Prostate gland (tissue), 2 donors: ENCODE results near the gene ZW10. TPM values are rescaled to one million over a fixed set of nuclear protein-coding genes. Genes with fewer than 3 reads are reported as not detected.
"Not testable (repeated sequence)": the region's sequence is repeated elsewhere in the genome, so short reads cannot be mapped to it uniquely, and the experiment has no call there.

Source experiments
- DNase-seq: peaks from one replicate; pipeline ENCODE4 v3.0.0-alpha.2; 2019; ENCODE audit warnings: low spot score
- H3K27ac ChIP-seq, 2 donors: fragments of 200-600 bp; sonication (generic); 2 replicates each; pipeline ENCODE4 v1.5.1; 2017 to 2019
- H3K27me3 ChIP-seq: fragments of 200-600 bp; sonication (generic); replicated peaks from 2 replicates; pipeline ENCODE4 v1.5.1; 2019; ENCODE audit not compliant: insufficient read depth
- H3K36me3 ChIP-seq, 2 donors: fragments of 200-600 bp; sonication (generic); 1 replicate in 1 of 2; 2 replicates in 1 of 2; pipeline versions ENCODE4 v1.5.1 to v1.8.1; 2017 to 2019
- H3K4me1 ChIP-seq: fragments of 200-600 bp; sonication (generic); replicated peaks from 2 replicates; pipeline ENCODE4 v1.5.1; 2019
- H3K4me3 ChIP-seq, 2 donors: fragments of 200-600 bp; sonication (generic); 2 replicates each; pipeline ENCODE4 v1.5.1; 2017 to 2019
- H3K9me3 ChIP-seq: fragments of 200-600 bp; sonication (generic); 2 replicates; pipeline ENCODE4 v1.5.1; 2017
- CTCF ChIP-seq, 4 experiments: fragments of 200-600 bp in 2 of 4; fragments of 450-650 bp in 2 of 4; sonication (generic) in 2 of 4; IDR thresholded peaks; 1 replicate in 3 of 4; 2 replicates in 1 of 4; pipeline ENCODE4 v1.5.1; 2016 to 2019; ENCODE audit warnings: antibody characterized with exemption in 4 of 4, mild to moderate bottlenecking in 2 of 4, moderate library complexity in 2 of 4
- POLR2A ChIP-seq: fragments of 450-650 bp; IDR thresholded peaks from one replicate; pipeline ENCODE4 v1.6.1; 2016; ENCODE audit warnings: antibody characterized with exemption, mild to moderate bottlenecking
- POLR2AphosphoS5 ChIP-seq: sonication (generic); formaldehyde crosslinking; IDR thresholded peaks from one replicate; pipeline ENCODE4 v1.6.1; 2017; ENCODE audit warnings: antibody characterized with exemption
- WGBS: methylation state at CpG from one replicate; pipeline ENCODE4 v1.1.5; 2018; 5-methylcytosine and 5-hydroxymethylcytosine counted together
- intact Hi-C: fragments of 100-400 bp; cut with DNase I; formaldehyde crosslinking; loops from one replicate; pipeline ENCODE4 v1.14.2; 2022
- total RNA-seq, 2 donors: library from RNA; depleted of rRNA; stranded (reverse); fragments of >200 nt; gene quantifications; one replicate each; pipeline ENCODE4 v1.1.0, GENCODE V29; 2016

Gene ZW10
- total RNA-seq, 2 donors from 2014 or later, result 10.2 to 11.6 TPM

DNA sequence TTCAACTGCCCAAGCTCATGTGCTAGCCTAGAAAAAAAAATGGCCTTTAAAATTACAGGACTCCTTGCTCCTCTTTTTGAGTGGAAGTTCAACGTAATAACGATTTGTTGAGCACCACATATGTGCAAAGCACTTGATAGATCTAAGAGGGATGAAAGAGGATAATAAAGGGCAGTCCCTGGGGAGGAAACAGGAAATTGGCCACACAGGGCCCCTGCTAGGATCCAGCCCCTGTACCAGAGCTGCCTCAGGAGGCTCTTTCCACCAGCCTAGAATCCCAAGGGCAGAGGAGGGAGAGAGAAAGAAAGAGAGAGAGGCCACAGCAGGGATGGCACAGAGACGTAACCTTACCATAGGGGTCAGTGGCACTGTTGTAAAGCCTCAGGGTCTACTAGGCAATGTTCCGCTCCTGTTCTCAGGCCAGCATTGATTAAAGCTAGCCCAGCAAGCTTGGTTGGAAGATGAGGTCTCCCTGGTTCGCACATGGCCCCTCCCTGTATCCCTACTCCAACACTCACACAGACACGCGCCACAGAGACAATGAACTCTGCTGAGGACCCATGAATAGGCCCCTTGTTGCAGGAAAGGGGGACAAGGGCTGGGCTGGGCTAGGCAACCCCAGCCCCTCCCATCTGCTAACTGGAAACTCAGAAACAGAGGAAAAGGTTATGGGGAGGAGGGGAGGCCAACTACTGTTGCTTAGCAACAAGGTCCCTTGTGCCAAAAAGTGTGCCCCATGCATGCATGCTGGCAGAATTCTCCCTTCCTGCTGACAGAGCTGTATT, 67.4 kb downstream of the ZW10 start, which contains the start of gene TMPRSS5:
Gene TMPRSS5 (minus strand): TSS at position 438 of the 785 bp plus-strand sequence. CDS start 84 bp downstream, at position 354.
- no peak for DNase-seq
- TF ChIP-seq CTCF (IDR thresholded peaks at IDR 0.05) (no peak), POLR2AphosphoS5 (no peak), POLR2A (no peak)
- H3K4me1 ChIP-seq, result no peaks in the 10 kb centered on the region
- H3K27me3 ChIP-seq, result no peaks in the 10 kb centered on the region
- H3K36me3 ChIP-seq, result no peaks in the 10 kb centered on the region
- intact Hi-C loops, result no loop called here
- WGBS, result 80% methylated on average over 7 of the region's 7 CpGs
- no peaks in the 10 kb centered on the region for H3K9me3 ChIP-seq
- no peak within 1 kb of the TSS for H3K4me3 ChIP-seq
- H3K27ac ChIP-seq, result no peak within 1 kb of the TSS

DNA sequence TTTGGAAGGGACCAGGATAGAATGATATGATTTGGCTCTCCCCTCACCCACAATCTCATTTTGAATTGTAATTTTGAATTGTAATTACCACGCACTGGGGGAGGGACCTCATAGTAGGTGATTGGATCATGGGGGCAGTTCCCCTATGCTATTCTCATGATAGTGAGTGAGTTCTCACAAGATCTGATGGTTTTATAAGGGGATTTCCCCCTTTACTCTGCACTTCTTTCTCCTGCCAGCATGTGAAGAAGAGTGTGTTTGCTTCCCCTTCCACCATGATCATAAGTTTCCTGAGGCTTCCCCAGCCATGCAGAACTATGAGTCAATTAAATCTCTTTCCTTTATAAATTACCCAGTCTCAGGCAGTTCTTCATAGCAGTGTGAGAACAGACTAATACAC, 69.9 kb downstream of the ZW10 start:
- WGBS, result 92% methylated on average over 1 of the region's 1 CpG
- H3K4me3 ChIP-seq, H3K9me3 ChIP-seq, intact Hi-C loops, H3K36me3 ChIP-seq, H3K27ac ChIP-seq, DNase-seq, H3K4me1 ChIP-seq, H3K27me3 ChIP-seq: not testable (repeated sequence)

DNA sequence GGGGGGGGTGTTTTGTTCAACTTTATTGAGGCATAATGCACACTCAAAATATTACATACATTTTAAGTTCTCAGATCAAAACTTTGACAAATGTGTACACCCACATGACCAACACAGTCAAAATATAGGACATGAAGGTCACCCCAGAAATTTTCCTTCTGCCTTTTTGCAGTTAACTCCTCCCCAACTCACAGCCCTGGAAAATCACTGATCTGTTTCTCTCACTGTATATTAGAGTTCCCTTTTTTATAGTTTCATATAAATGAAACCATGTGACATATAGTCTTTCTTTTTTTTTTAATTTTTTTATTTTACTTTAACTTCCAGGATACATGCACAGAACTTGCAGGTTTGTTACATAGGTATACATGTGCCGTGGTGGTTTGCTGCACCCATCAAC, 72.0 kb downstream of the ZW10 start:
- intact Hi-C loops, result no loop called here

DNA sequence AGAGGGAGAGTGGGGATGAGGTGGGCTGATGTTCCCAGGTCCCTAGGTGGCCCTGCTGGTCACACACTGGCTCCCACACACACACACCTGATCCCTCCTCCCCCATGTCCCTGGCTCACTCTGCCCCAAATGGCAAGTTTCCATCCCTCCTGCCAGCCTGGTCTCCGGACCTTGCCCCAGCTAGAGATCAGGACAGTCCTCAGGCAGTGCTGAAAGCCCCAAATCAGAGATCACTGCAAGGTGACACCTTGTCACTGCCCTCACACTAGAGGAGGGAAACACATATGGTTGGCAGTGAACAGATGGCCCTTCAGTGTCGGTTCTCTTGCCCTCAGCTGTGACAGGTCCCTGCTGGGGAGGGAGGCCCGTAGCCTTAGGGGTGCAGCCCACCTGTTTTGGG, 75.0 kb downstream of the ZW10 start:
- DNase-seq, result no peak
- Histone ChIP-seq H3K9me3 (no peaks in the 10 kb centered on the region), H3K4me1 (no peaks in the 10 kb centered on the region), H3K27me3 (no peaks in the 10 kb centered on the region), H3K27ac (no peak overlapping the region), H3K4me3 (no peak overlapping the region), H3K36me3 (no peaks in the 10 kb centered on the region)
- 65% methylated on average over 2 of the region's 3 CpGs for WGBS
- intact Hi-C loops, result no loop called here
- TF ChIP-seq CTCF (IDR thresholded peaks at IDR 0.05) (no peak), POLR2A (no peak), POLR2AphosphoS5 (no peak)

More for the DNA sequence above, 72.0 kb downstream of the ZW10 start:
- Histone ChIP-seq H3K36me3 (no peaks in the 10 kb centered on the region), H3K4me1 (no peaks in the 10 kb centered on the region), H3K27ac (no peak overlapping the region), H3K27me3 (no peaks in the 10 kb centered on the region), H3K4me3 (no peak overlapping the region), H3K9me3 (no peaks in the 10 kb centered on the region)
- DNase-seq, result no peak
- no peak for TF ChIP-seq POLR2A
- no peak for TF ChIP-seq CTCF (IDR thresholded peaks at IDR 0.05)
- TF ChIP-seq POLR2AphosphoS5, result no peak
- 90% methylated on average over 1 of the region's 1 CpG for WGBS

GRCh38 chr11:113697756-113698407, 75.6 kb downstream of the ZW10 start:
- Histone ChIP-seq H3K4me1 (no peaks in the 10 kb centered on the region), H3K9me3 (no peaks in the 10 kb centered on the region), H3K27ac (no peak overlapping the region), H3K36me3 (no peaks in the 10 kb centered on the region), H3K4me3 (no peak overlapping the region), H3K27me3 (no peaks in the 10 kb centered on the region)
- DNase-seq, result no peak
- TF ChIP-seq CTCF (IDR thresholded peaks at IDR 0.05), result no peak
- 74% methylated on average over 7 of the region's 7 CpGs for WGBS
- intact Hi-C loops, result no loop called here
